Endothelial cell of umbilical vein (primary cell): Measurements from ENCODE around the gene CDIP1. TPM values are rescaled to one million over a fixed set of nuclear protein-coding genes. Genes with fewer than 3 reads are reported as not detected.

Source experiments
- BruUV-seq: library from RNA; stranded (reverse); fragments of 400-500 nt; replicated peaks from 2 replicates; lab custom pipeline; 2021; lab: Mats Ljungman, UMichigan
- CTCF ChIA-PET: fragments of 300-600, 350-600 bp; sonication (Branson Sonifier 250); formaldehyde crosslinking; loops from one replicate; lab custom pipeline; 2021; ENCODE audit warnings: antibody characterized with exemption, inconsistent platforms; lab: Charles Lee
- POLR2A ChIA-PET: fragments of 300-600, 350-600 bp; sonication (Branson Sonifier 250); formaldehyde crosslinking; loops from one replicate; lab custom pipeline; 2021; ENCODE audit warnings: antibody characterized with exemption, inconsistent platforms; lab: Charles Lee
- DNase-seq: peaks from one replicate; pipeline ENCODE4 v3.0.0-alpha.2; 2011; ENCODE audit warnings: low read depth, low spot score
- FAIRE-seq: peaks from 2 replicates; lab custom pipeline; 2011; peaks lifted over from hg19 to GRCh38; lab: Jason Lieb, UNC
- H2AFZ ChIP-seq: 2 replicates; pipeline ENCODE4 v1.6.0; 2012; ENCODE audit warnings: low read depth, low read length, control low read depth, inconsistent platforms
- H3K27ac ChIP-seq: 2 replicates; pipeline ENCODE4 v1.5.1; 2011; ENCODE audit warnings: low read depth, mild to moderate bottlenecking, control low read depth, low read length, moderate library complexity; ENCODE audit not compliant: insufficient read depth
- H3K27me3 ChIP-seq, 2 experiments: 2 replicates each; pipeline versions ENCODE4 v1.6.0 to v1.6.1; 2011; ENCODE audit warnings: low read length in 2 of 2, mixed read lengths in 1 of 2; ENCODE audit not compliant: control insufficient read depth in 2 of 2, insufficient read depth in 2 of 2
- H3K36me3 ChIP-seq, 2 experiments: 2 replicates in 1 of 2; 3 replicates in 1 of 2; pipeline ENCODE4 v1.5.1; 2011; ENCODE audit warnings: low read length in 2 of 2, mild to moderate bottlenecking in 1 of 2, moderate library complexity in 1 of 2; ENCODE audit not compliant: control insufficient read depth in 2 of 2, insufficient read depth in 2 of 2; ENCODE audit errors: extremely low read depth in 1 of 2
- H3K4me1 ChIP-seq: 3 replicates; pipeline ENCODE4 v1.5.1; 2011; ENCODE audit warnings: mild to moderate bottlenecking, low read length; ENCODE audit not compliant: control insufficient read depth, insufficient read depth; ENCODE audit errors: extremely low read depth
- H3K4me2 ChIP-seq: 2 replicates; pipeline ENCODE4 v1.6.1; 2011; ENCODE audit warnings: low read length, control low read depth, mixed read lengths; ENCODE audit not compliant: insufficient read depth
- H3K4me3 ChIP-seq, 3 experiments: fragments of 200-600 bp in 1 of 3; sonication (generic), shearing (Covaris generic) in 1 of 3; replicated peaks in 1 of 3; 2 replicates each; pipeline ENCODE4 v1.5.1; 2011 to 2016; ENCODE audit warnings: control low read depth in 3 of 3, low read length in 3 of 3, mild to moderate bottlenecking in 2 of 3, inconsistent platforms in 1 of 3, low read depth in 1 of 3, moderate library complexity in 1 of 3; ENCODE audit not compliant: insufficient read depth in 1 of 3
- H3K79me2 ChIP-seq: 2 replicates; pipeline ENCODE4 v1.6.0; 2012; ENCODE audit warnings: low read length, inconsistent platforms; ENCODE audit not compliant: control insufficient read depth, insufficient read depth
- H3K9ac ChIP-seq: replicated peaks from 2 replicates; pipeline ENCODE3; 2011; ENCODE audit warnings: low read length, control low read depth; ENCODE audit not compliant: insufficient read depth; ENCODE audit errors: extremely low read depth
- H3K9me1 ChIP-seq: replicated peaks from 3 replicates; pipeline ENCODE4 v1.6.0; 2011; ENCODE audit warnings: mild to moderate bottlenecking, low read length; ENCODE audit not compliant: control insufficient read depth, insufficient read depth; ENCODE audit errors: extremely low read depth
- H3K9me3 ChIP-seq: replicated peaks from 2 replicates; pipeline ENCODE4 v1.5.1; 2012; ENCODE audit warnings: low read length, inconsistent platforms; ENCODE audit not compliant: control insufficient read depth, insufficient read depth
- H4K20me1 ChIP-seq: replicated peaks from 2 replicates; pipeline ENCODE3; 2011; ENCODE audit warnings: mild to moderate bottlenecking, low read length; ENCODE audit not compliant: control insufficient read depth, insufficient read depth; ENCODE audit errors: extremely low read depth
- CTCF ChIP-seq, 2 donors: IDR thresholded peaks; 1 replicate in 1 of 2; 2 replicates in 1 of 2; pipeline ENCODE4 v1.5.1; 2011; ENCODE audit warnings: low read length in 2 of 2, mild to moderate bottlenecking in 2 of 2, moderate library complexity in 2 of 2, control low read depth in 1 of 2, inconsistent platforms in 1 of 2, low read depth in 1 of 2; ENCODE audit not compliant: insufficient read depth in 1 of 2; ENCODE audit errors: extremely low read depth in 1 of 2
- EZH2 ChIP-seq: IDR thresholded peaks from 2 replicates; pipeline ENCODE4 v1.6.1; 2012; ENCODE audit warnings: borderline replicate concordance, low read depth, mild to moderate bottlenecking, moderate library complexity, low read length, inconsistent platforms; ENCODE audit not compliant: severe bottlenecking
- FOS ChIP-seq: IDR thresholded peaks from 2 replicates; pipeline ENCODE4 v1.6.1; 2011; ENCODE audit warnings: mild to moderate bottlenecking, low read length, moderate library complexity, borderline replicate concordance; ENCODE audit not compliant: insufficient read depth
- GATA2 ChIP-seq: IDR thresholded peaks from 2 replicates; pipeline ENCODE4 v1.7.0; 2011; ENCODE audit warnings: low read depth, mild to moderate bottlenecking, moderate library complexity, mixed read lengths, low read length; ENCODE audit not compliant: insufficient read length, insufficient read depth
- JUN ChIP-seq: IDR thresholded peaks from 2 replicates; pipeline ENCODE4 v1.6.1; 2011; ENCODE audit warnings: borderline replicate concordance, low read depth; ENCODE audit not compliant: insufficient read length, insufficient read depth
- MAX ChIP-seq: IDR thresholded peaks from 2 replicates; pipeline ENCODE4 v1.6.1; 2011; ENCODE audit not compliant: insufficient read depth, insufficient read length
- MYC ChIP-seq: IDR thresholded peaks from one replicate; pipeline ENCODE4 v1.6.1; 2011; ENCODE audit warnings: mild to moderate bottlenecking, low read depth, low read length
- POLR2A ChIP-seq: IDR thresholded peaks from 2 replicates; pipeline ENCODE4 v1.6.1; 2012; ENCODE audit warnings: low read depth, mild to moderate bottlenecking, control low read depth, low read length
- POLR2AphosphoS5 ChIP-seq: IDR thresholded peaks from 2 replicates; pipeline ENCODE4 v1.6.1; 2012; ENCODE audit warnings: low read depth, mild to moderate bottlenecking, control low read depth, low read length, moderate library complexity; ENCODE audit not compliant: insufficient read depth
- dilution Hi-C: fragments of 300-500 bp; cut with MboI; formaldehyde crosslinking; loops from one replicate; pipeline ENCODE4 v1.15.0; 2019; ENCODE audit warnings: low sequenced_read_pairs; ENCODE audit not compliant: extremely low pct_ligation_motif_present
- intact Hi-C: fragments of 100-400 bp; cut with micrococcal nuclease; formaldehyde crosslinking; loops from one replicate; pipeline ENCODE4 v1.10.0; 2022
- polyA plus RNA-seq, 4 experiments: library from polyadenylated mRNA; depleted of rRNA in 3 of 4; stranded (reverse) in 3 of 4; unstranded in 1 of 4; fragments of >200 nt; gene quantifications; 2 replicates each; pipeline versions ENCODE4 v1.2.1 to v1.2.3, GENCODE V29; 2011 to 2012; ENCODE audit warnings: missing spikeins in 1 of 4
- total RNA-seq: library from RNA; stranded (reverse); gene quantifications from 2 replicates; pipeline ENCODE4 v1.2.3, GENCODE V29; 2021

The CDIP1 gene
- total and polyA plus RNA-seq, 2 donors (not counting 3 experiments of a cell fraction or from before 2014, with no cell fraction given): 33.9 to 37.4 TPM

- Histone ChIP-seq H3K27me3 (no peaks in the 10 kb centered on the region), H3K36me3 (peaks cover 0 to 4% of the 10 kb centered on the region in 2 experiments), H3K9me1 (no peaks in the 10 kb centered on the region), H3K9me3 (no peaks in the 10 kb centered on the region), H2AFZ (no peak overlapping the region), H3K9ac (no peak overlapping the region), H3K79me2 (no peaks in the 10 kb centered on the region), H3K27ac (no peak overlapping the region), H3K4me1 (no peaks in the 10 kb centered on the region), H3K4me3 (no peak overlapping the region), H3K4me2 (no peak overlapping the region), H4K20me1 (no peaks in the 10 kb centered on the region)
- CTCF ChIA-PET: interaction anchor here (1.2 to 2.4 kb wide), 2 partner anchors 18 to 24 kb away, joined by 3 to 9 read pairs; no protein-coding TSS in a partner anchor
- TF ChIP-seq MYC: no peak
- TF ChIP-seq FOS: no peak
- no peak for TF ChIP-seq GATA2
- no peak for TF ChIP-seq POLR2A
- TF ChIP-seq MAX: no peak
- no peak for TF ChIP-seq EZH2
- no peak for TF ChIP-seq POLR2AphosphoS5
- no peak for TF ChIP-seq CTCF (IDR thresholded peaks at IDR 0.05; ENCODE audit: extremely low read depth in 1 of 2, insufficient read depth in 1 of 2, low read depth in 1 of 2, low read length in 2 of 2)
- TF ChIP-seq JUN: no peak
- no TSS peak for BruUV-seq
- intact Hi-C loops (no loop called here), dilution Hi-C loops (no loop called here)
- POLR2A ChIA-PET: no interaction called here
- FAIRE-seq: no peak
- no peak for DNase-seq
Observed at GRCh38 chr16:4524571-4524970, 14.0 kb downstream of the CDIP1 start.
